ENCODE measurements around the gene SLC25A23. TPM values are rescaled to one million over a fixed set of nuclear protein-coding genes. Genes with fewer than 3 reads are reported as not detected.

Gene SLC25A23
- total and polyA plus RNA-seq, 2 experiments from 2014 or later = 25.7 to 96.4 TPM

GRCh38 chr19:6414793-6415590, 44.6 kb downstream of the SLC25A23 start:
- ATAC-seq = no peak

More at GRCh38 chr19:6414793-6415590, 44.6 kb downstream of the SLC25A23 start:
- H3K79me2 ChIP-seq (replicated peaks; ENCODE audit: insufficient read depth) = peaks cover 19% of the 10 kb centered on the region
- no peak overlapping the region for H3K4me2 ChIP-seq
- Mint-ChIP-seq H3K36me3 (ENCODE audit: low read depth) (peaks cover 69% of the 10 kb centered on the region), H3K4me1 (peaks cover 21% of the 10 kb centered on the region), H3K9me3 (no peaks in the 10 kb centered on the region; the same call in 2 of the 3 replicates), H3K4me3 (no peak overlapping the region), H3K27ac (no peak overlapping the region), H3K27me3 (ENCODE audit: insufficient read depth, low read depth, poor library complexity) (peaks cover 10% of the 10 kb centered on the region)
- H3K9me2 ChIP-seq (ENCODE audit: insufficient read depth) = no peaks in the 10 kb centered on the region
- H3K4me3 ChIP-seq = no peak overlapping the region
- peaks cover 19% of the 10 kb centered on the region; the same call in 1 of the 2 replicates for H4K20me1 ChIP-seq (replicated peaks; ENCODE audit: insufficient read depth)
- no peak overlapping the region for H2AFZ ChIP-seq
- H3K27ac ChIP-seq (ENCODE audit: low read depth) = peak overlapping the region; percentile 94
- H3F3A ChIP-seq (replicated peaks; ENCODE audit: low read depth) = peaks cover 24% of the 10 kb centered on the region
- H3K27me3 ChIP-seq (ENCODE audit: insufficient read depth) = no peaks in the 10 kb centered on the region
- peaks cover 26% of the 10 kb centered on the region for H3K36me3 ChIP-seq (ENCODE audit: insufficient read depth)
- TF ChIP-seq, protein P1, sequence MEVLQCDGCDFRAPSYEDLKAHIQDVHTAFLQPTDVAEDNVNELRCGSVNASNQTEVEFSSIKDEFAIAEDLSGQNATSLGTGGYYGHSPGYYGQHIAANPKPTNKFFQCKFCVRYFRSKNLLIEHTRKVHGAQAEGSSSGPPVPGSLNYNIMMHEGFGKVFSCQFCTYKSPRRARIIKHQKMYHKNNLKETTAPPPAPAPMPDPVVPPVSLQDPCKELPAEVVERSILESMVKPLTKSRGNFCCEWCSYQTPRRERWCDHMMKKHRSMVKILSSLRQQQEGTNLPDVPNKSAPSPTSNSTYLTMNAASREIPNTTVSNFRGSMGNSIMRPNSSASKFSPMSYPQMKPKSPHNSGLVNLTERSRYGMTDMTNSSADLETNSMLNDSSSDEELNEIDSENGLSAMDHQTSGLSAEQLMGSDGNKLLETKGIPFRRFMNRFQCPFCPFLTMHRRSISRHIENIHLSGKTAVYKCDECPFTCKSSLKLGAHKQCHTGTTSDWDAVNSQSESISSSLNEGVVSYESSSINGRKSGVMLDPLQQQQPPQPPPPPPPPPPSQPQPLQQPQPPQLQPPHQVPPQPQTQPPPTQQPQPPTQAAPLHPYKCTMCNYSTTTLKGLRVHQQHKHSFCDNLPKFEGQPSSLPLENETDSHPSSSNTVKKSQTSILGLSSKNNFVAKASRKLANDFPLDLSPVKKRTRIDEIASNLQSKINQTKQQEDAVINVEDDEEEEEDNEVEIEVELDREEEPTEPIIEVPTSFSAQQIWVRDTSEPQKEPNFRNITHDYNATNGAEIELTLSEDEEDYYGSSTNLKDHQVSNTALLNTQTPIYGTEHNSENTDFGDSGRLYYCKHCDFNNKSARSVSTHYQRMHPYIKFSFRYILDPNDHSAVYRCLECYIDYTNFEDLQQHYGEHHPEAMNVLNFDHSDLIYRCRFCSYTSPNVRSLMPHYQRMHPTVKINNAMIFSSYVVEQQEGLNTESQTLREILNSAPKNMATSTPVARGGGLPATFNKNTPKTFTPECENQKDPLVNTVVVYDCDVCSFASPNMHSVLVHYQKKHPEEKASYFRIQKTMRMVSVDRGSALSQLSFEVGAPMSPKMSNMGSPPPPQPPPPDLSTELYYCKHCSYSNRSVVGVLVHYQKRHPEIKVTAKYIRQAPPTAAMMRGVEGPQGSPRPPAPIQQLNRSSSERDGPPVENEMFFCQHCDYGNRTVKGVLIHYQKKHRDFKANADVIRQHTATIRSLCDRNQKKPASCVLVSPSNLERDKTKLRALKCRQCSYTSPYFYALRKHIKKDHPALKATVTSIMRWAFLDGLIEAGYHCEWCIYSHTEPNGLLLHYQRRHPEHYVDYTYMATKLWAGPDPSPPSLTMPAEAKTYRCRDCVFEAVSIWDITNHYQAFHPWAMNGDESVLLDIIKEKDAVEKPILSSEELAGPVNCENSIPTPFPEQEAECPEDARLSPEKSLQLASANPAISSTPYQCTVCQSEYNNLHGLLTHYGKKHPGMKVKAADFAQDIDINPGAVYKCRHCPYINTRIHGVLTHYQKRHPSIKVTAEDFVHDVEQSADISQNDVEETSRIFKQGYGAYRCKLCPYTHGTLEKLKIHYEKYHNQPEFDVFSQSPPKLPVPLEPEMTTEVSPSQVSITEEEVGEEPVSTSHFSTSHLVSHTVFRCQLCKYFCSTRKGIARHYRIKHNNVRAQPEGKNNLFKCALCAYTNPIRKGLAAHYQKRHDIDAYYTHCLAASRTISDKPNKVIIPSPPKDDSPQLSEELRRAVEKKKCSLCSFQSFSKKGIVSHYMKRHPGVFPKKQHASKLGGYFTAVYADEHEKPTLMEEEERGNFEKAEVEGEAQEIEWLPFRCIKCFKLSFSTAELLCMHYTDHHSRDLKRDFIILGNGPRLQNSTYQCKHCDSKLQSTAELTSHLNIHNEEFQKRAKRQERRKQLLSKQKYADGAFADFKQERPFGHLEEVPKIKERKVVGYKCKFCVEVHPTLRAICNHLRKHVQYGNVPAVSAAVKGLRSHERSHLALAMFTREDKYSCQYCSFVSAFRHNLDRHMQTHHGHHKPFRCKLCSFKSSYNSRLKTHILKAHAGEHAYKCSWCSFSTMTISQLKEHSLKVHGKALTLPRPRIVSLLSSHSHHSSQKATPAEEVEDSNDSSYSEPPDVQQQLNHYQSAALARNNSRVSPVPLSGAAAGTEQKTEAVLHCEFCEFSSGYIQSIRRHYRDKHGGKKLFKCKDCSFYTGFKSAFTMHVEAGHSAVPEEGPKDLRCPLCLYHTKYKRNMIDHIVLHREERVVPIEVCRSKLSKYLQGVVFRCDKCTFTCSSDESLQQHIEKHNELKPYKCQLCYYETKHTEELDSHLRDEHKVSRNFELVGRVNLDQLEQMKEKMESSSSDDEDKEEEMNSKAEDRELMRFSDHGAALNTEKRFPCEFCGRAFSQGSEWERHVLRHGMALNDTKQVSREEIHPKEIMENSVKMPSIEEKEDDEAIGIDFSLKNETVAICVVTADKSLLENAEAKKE (CRISPR knock-in tag; IDR thresholded peaks at IDR 0.05) = no peak
- TF ChIP-seq ZNF114 (CRISPR knock-in tag; IDR thresholded peaks at IDR 0.05) = no peak
- no peak; a peak in 1 of 4 replicates for TF ChIP-seq CTCF (conservative IDR thresholded peaks at IDR 0.05; ENCODE audit: low read depth in 2 of 2)
- no peak for TF ChIP-seq POLR2AphosphoS5 (IDR thresholded peaks at IDR 0.05; ENCODE audit: low read depth)
- TF ChIP-seq NANOG (IDR thresholded peaks at IDR 0.05; ENCODE audit: borderline replicate concordance) = no peak
- no peak for TF ChIP-seq JUNB (IDR thresholded peaks at IDR 0.05; ENCODE audit: unreplicated experiment)
- no peak for TF ChIP-seq EZH2 (IDR thresholded peaks at IDR 0.05; ENCODE audit: low read depth, unreplicated experiment)
- TF ChIP-seq ZNF331 (CRISPR knock-in tag; IDR thresholded peaks at IDR 0.05; ENCODE audit: low read depth) = no peak
- TF ChIP-seq ETS1 (IDR thresholded peaks at IDR 0.05) = no peak
- TF ChIP-seq STAT1 (IDR thresholded peaks at IDR 0.05; ENCODE audit: unreplicated experiment) = no peak
- no peak for TF ChIP-seq CREB1 (CRISPR knock-in tag; IDR thresholded peaks at IDR 0.05; ENCODE audit: low read depth)
- DNase-seq (ENCODE audit: low spot score) = peak; percentile 27
- H3K4me1 ChIP-seq (ENCODE audit: insufficient read depth) = peaks cover 10% of the 10 kb centered on the region
